Measurements from ENCODE around the gene TMEFF2. TPM values are rescaled to one million over a fixed set of nuclear protein-coding genes. Genes with fewer than 3 reads are reported as not detected.

TMEFF2 gene, protein sequence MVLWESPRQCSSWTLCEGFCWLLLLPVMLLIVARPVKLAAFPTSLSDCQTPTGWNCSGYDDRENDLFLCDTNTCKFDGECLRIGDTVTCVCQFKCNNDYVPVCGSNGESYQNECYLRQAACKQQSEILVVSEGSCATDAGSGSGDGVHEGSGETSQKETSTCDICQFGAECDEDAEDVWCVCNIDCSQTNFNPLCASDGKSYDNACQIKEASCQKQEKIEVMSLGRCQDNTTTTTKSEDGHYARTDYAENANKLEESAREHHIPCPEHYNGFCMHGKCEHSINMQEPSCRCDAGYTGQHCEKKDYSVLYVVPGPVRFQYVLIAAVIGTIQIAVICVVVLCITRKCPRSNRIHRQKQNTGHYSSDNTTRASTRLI
- total RNA-seq = not detected
- not detected for total RNA-seq (2013)

DNA sequence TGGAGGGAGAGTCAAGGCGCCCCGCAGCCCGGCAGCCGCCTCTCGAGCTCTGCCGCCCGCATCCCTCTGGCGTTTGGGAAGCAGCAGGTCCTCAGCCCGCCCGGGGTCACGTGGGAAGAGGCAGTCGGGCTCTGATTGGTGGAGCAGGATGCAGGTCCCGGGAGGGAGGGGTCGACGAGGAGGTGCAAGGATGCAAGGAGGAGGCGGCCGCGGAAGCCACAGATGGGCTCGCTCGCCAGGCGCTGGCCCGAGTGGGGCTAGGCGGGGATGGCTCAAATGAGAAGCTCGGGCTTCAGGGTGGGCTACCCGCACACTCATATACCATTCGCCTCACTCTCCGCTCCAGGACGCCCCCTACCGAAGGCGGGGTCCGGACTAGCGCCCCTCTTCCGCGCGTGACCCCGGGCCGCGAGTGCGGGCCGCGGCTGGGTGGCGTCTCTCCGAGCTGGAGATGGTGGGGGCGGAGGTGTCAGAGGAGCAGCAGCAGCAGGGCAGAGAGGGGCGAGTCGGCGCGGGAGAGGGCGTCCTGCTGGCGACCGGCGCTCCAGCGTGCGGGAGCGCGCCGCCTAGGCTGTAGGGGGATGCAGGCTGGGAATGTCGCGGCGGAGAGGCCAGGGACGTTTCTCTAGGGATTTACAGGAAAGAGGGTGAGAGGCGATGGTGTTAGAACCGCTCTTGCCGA is at the start of gene TMEFF2:
Gene TMEFF2 (minus strand): TSS at position 68 of the 682 bp plus-strand sequence. CDS start 409 bp downstream, outside the sequence.
- no peaks in the 10 kb centered on the region for H3K9me3 ChIP-seq (ENCODE audit: control insufficient read depth, insufficient read depth, low read length)
- Mint-ChIP-seq H3K27ac (no peak within 1 kb of the TSS), H3K4me3 (peak within 1 kb of the TSS; percentile 83), H3K36me3 (no peaks in the 10 kb centered on the region), H3K4me1 (peaks cover 24 to 31% of the 10 kb centered on the region in 2 donors), H3K27me3 (ENCODE audit: low read depth in 2 of 2) (peaks cover 45 to 66% of the 10 kb centered on the region in 2 donors), H3K9me3 (no peaks in the 10 kb centered on the region)
- H3K4me3 ChIP-seq (ENCODE audit: low read length) = peak within 1 kb of the TSS; percentile 20
- H3K36me3 ChIP-seq (ENCODE audit: control insufficient read depth, insufficient read depth, low read length) = no peaks in the 10 kb centered on the region
- H3K27ac ChIP-seq (ENCODE audit: low read length) = no peak within 1 kb of the TSS
- H3K27me3 ChIP-seq (ENCODE audit: control insufficient read depth, insufficient read depth, low read length) = peaks cover 54% of the 10 kb centered on the region
- peak; percentile 15 to 38 for DNase-seq
- peak in 2 of 3 donors; percentile 52 to 64 for ATAC-seq
- intact Hi-C loops (cut with micrococcal nuclease) = no loop called here
- WGBS (ENCODE audit: insufficient coverage) = 2% methylated on average over 64 of the region's 64 CpGs
- TF ChIP-seq, protein P1, sequence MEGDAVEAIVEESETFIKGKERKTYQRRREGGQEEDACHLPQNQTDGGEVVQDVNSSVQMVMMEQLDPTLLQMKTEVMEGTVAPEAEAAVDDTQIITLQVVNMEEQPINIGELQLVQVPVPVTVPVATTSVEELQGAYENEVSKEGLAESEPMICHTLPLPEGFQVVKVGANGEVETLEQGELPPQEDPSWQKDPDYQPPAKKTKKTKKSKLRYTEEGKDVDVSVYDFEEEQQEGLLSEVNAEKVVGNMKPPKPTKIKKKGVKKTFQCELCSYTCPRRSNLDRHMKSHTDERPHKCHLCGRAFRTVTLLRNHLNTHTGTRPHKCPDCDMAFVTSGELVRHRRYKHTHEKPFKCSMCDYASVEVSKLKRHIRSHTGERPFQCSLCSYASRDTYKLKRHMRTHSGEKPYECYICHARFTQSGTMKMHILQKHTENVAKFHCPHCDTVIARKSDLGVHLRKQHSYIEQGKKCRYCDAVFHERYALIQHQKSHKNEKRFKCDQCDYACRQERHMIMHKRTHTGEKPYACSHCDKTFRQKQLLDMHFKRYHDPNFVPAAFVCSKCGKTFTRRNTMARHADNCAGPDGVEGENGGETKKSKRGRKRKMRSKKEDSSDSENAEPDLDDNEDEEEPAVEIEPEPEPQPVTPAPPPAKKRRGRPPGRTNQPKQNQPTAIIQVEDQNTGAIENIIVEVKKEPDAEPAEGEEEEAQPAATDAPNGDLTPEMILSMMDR (IDR thresholded peaks at IDR 0.05) = no peak
- H3K4me1 ChIP-seq (ENCODE audit: control insufficient read depth, insufficient read depth, low read length) = peaks cover 24% of the 10 kb centered on the region

DNA sequence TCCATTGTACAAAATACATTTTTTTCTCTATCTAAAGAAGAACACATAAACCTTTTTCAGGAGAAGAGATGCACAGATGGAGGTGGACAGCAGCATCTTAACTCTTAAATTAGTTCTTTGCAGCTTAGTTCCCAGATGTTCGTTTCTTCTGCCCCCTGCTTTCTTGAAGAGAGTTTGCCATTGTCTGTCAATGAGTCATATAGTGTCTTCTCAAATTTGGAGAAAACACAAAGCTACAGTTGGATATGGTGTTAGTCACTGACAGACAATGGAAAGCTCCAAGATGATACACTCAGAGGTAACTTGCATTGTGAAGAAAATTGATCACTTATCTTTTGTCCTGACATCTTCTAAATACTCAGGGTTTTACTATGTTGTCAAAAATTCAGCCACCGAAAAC is 48.8 kb upstream of the TMEFF2 start:
- no peak for ATAC-seq
- Mint-ChIP-seq H3K4me3 (no peak overlapping the region), H3K27ac (no peak overlapping the region), H3K27me3 (ENCODE audit: low read depth in 2 of 2) (no peaks in the 10 kb centered on the region), H3K36me3 (no peaks in the 10 kb centered on the region), H3K4me1 (no peaks in the 10 kb centered on the region), H3K9me3 (peaks cover 4 to 5% of the 10 kb centered on the region in 2 donors)
- no peaks in the 10 kb centered on the region for H3K36me3 ChIP-seq (ENCODE audit: control insufficient read depth, insufficient read depth, low read length)
- no peaks in the 10 kb centered on the region for H3K9me3 ChIP-seq (ENCODE audit: control insufficient read depth, insufficient read depth, low read length)
- H3K4me3 ChIP-seq (ENCODE audit: low read length) = no peak overlapping the region
- TF ChIP-seq, protein P1 (IDR thresholded peaks at IDR 0.05) = no peak
- H3K27me3 ChIP-seq (ENCODE audit: control insufficient read depth, insufficient read depth, low read length) = no peaks in the 10 kb centered on the region
- 67% methylated on average over 1 of the region's 2 CpGs for WGBS (ENCODE audit: insufficient coverage)
- DNase-seq = no peak
- H3K27ac ChIP-seq (ENCODE audit: low read length) = no peak overlapping the region
- no peaks in the 10 kb centered on the region for H3K4me1 ChIP-seq (ENCODE audit: control insufficient read depth, insufficient read depth, low read length)
- intact Hi-C loops (cut with micrococcal nuclease) = no loop called here

DNA sequence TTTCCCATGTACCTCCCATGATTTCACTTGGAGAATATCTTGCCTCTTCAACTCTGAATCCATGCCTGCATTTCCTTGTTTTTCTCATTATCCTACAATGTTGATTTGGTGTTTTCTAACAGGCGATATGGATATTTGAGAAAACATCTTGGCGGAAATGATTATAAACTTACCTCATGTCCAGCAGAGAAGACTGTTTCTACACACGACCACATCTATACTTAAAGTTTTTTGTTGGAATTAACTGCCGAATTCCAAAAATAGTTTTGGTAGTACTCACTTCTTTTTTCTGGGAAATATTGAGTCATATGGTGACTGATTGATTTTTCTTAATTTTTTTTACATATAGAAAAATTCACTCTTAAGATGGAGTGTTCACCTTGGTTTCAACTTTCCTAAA is 41.4 kb upstream of the TMEFF2 start:
- Mint-ChIP-seq H3K27me3 (ENCODE audit: low read depth in 2 of 2) (no peaks in the 10 kb centered on the region), H3K27ac (no peak overlapping the region), H3K9me3 (peaks cover 0 to 8% of the 10 kb centered on the region in 2 donors), H3K4me1 (no peaks in the 10 kb centered on the region), H3K36me3 (no peaks in the 10 kb centered on the region), H3K4me3 (no peak overlapping the region)
- no peak for ATAC-seq
- TF ChIP-seq, protein P1 (IDR thresholded peaks at IDR 0.05) = no peak
- Histone ChIP-seq H3K9me3 (ENCODE audit: control insufficient read depth, insufficient read depth, low read length) (no peaks in the 10 kb centered on the region), H3K36me3 (ENCODE audit: control insufficient read depth, insufficient read depth, low read length) (no peaks in the 10 kb centered on the region), H3K4me1 (ENCODE audit: control insufficient read depth, insufficient read depth, low read length) (no peaks in the 10 kb centered on the region), H3K27ac (ENCODE audit: low read length) (no peak overlapping the region), H3K27me3 (ENCODE audit: control insufficient read depth, insufficient read depth, low read length) (no peaks in the 10 kb centered on the region), H3K4me3 (ENCODE audit: low read length) (no peak overlapping the region)
- no peak for DNase-seq
- WGBS (ENCODE audit: insufficient coverage) = 60% methylated on average over 2 of the region's 4 CpGs
- intact Hi-C loops (cut with micrococcal nuclease) = no loop called here

All from natural killer cell (primary cell).